Endodermal cell (in vitro differentiated cells): ENCODE data around the gene DOCK8. TPM values are rescaled to one million over a fixed set of nuclear protein-coding genes. Genes with fewer than 3 reads are reported as not detected.
"Not testable (repeated sequence)": the region's sequence is repeated elsewhere in the genome, so short reads cannot be mapped to it uniquely, and the experiment has no call there.

Source experiments
- DNase-seq: peaks from one replicate; pipeline ENCODE4 v3.0.0-alpha.2; 2017
- H3K27ac ChIP-seq: 2 replicates; pipeline ENCODE4 v1.5.1; 2013; ENCODE audit warnings: mild to moderate bottlenecking, low read depth, low read length, moderate library complexity
- H3K27me3 ChIP-seq: 2 replicates; pipeline ENCODE4 v1.6.1; 2013; ENCODE audit warnings: mild to moderate bottlenecking, low read length, moderate library complexity; ENCODE audit not compliant: insufficient read depth, control insufficient read depth, poor library complexity, severe bottlenecking
- H3K36me3 ChIP-seq: 2 replicates; pipeline ENCODE4 v1.7.0; 2013; ENCODE audit warnings: mild to moderate bottlenecking, low read length, moderate library complexity; ENCODE audit not compliant: control insufficient read depth, insufficient read depth
- H3K4me1 ChIP-seq: one replicate; pipeline ENCODE4 v1.7.0; 2013; ENCODE audit warnings: low read length; ENCODE audit not compliant: control insufficient read depth, insufficient read depth
- H3K4me3 ChIP-seq: 2 replicates; pipeline ENCODE4 v1.5.1; 2013; ENCODE audit warnings: mild to moderate bottlenecking, low read length, moderate library complexity
- H3K9ac ChIP-seq: 2 replicates; pipeline ENCODE4 v1.6.1; 2013; ENCODE audit warnings: mild to moderate bottlenecking, low read length, moderate library complexity; ENCODE audit not compliant: poor library complexity, severe bottlenecking; ENCODE audit errors: extremely low read depth
- H3K9me3 ChIP-seq: 2 replicates; pipeline ENCODE4 v1.6.1; 2013; ENCODE audit warnings: mild to moderate bottlenecking, low read length, moderate library complexity; ENCODE audit not compliant: control insufficient read depth
- H3K27ac Mint-ChIP-seq: 2 replicates; pipeline ENCODE4 v1.8.0; 2020; ENCODE audit warnings: mixed read lengths
- H3K27me3 Mint-ChIP-seq: 2 replicates; pipeline ENCODE4 v1.8.0; 2021; ENCODE audit warnings: mild to moderate bottlenecking, mixed read lengths; ENCODE audit not compliant: insufficient read depth
- H3K36me3 Mint-ChIP-seq: 2 replicates; pipeline ENCODE4 v1.8.0; 2020; ENCODE audit warnings: low read depth, mixed read lengths
- H3K4me1 Mint-ChIP-seq: 2 replicates; pipeline ENCODE4 v1.8.0; 2020; ENCODE audit warnings: mixed read lengths
- H3K4me3 Mint-ChIP-seq: 2 replicates; pipeline ENCODE4 v1.8.0; 2020; ENCODE audit warnings: mild to moderate bottlenecking, moderate library complexity, mixed read lengths
- H3K9me3 Mint-ChIP-seq: 2 replicates; pipeline ENCODE4 v1.8.0; 2020; ENCODE audit warnings: mild to moderate bottlenecking, mixed read lengths
- WGBS, 2 experiments: methylation state at CpG; one replicate each; pipeline versions ENCODE4 v1.1.5 to v1.1.7; 2013; ENCODE audit warnings: missing lambda C conversion rate in 2 of 2, mixed read lengths in 1 of 2; ENCODE audit not compliant: insufficient coverage in 1 of 2, insufficient read length in 1 of 2; 5-methylcytosine and 5-hydroxymethylcytosine counted together
- total RNA-seq, 2 donors: library from RNA; stranded (reverse); fragmentation: NEBNext Ultra II Directional in 1 of 2; extraction: Animal tissue kit (Norgen Biotek cat#: 25700) in 1 of 2; gene quantifications; 2 replicates in 1 of 2; 3 replicates in 1 of 2; pipeline ENCODE4 v1.2.1, GENCODE V29; 2021
- TF ChIP-seq, protein P1 (sequence below): fragments of 200-600 bp; sonication (generic); conservative IDR thresholded peaks from 2 replicates; pipeline ENCODE4 v1.5.0; 2021; ENCODE audit warnings: antibody characterized with exemption, mild to moderate bottlenecking

Gene DOCK8
- total RNA-seq, 2 donors from 2014 or later, result 26.9 to 28.1 TPM

DNA sequence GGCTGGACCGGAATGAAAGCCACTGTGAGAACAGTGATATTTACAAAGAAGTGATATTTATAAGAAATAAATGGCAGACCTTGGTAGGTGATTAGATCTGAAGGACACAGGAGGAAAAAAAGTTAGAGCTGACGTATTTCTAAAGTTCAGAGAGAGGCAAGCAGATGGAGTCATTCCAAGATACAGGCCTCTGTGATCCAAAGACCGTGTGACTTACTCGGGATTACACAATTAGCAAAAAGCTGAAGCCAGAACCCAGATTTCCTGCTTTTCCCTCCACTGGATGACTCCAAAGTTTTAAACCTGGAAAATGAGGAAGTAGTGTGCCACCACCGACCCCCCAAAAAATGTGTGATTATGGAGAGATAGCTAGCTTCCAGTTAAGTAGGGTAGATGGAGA is 3.1 kb upstream of the DOCK8 start:
- no peak overlapping the region for H3K27ac ChIP-seq
- no peak overlapping the region for H3K4me3 ChIP-seq
- H3K27me3 ChIP-seq, result peaks cover 7% of the 10 kb centered on the region
- Mint-ChIP-seq H3K36me3 (no peaks in the 10 kb centered on the region), H3K27me3 (peaks cover 15% of the 10 kb centered on the region), H3K4me3 (no peak overlapping the region), H3K4me1 (peaks cover 7% of the 10 kb centered on the region), H3K27ac (no peak overlapping the region), H3K9me3 (peaks cover 2% of the 10 kb centered on the region)
- H3K9me3 ChIP-seq, result no peaks in the 10 kb centered on the region
- H3K9ac ChIP-seq, result no peak overlapping the region
- TF ChIP-seq, protein P1, sequence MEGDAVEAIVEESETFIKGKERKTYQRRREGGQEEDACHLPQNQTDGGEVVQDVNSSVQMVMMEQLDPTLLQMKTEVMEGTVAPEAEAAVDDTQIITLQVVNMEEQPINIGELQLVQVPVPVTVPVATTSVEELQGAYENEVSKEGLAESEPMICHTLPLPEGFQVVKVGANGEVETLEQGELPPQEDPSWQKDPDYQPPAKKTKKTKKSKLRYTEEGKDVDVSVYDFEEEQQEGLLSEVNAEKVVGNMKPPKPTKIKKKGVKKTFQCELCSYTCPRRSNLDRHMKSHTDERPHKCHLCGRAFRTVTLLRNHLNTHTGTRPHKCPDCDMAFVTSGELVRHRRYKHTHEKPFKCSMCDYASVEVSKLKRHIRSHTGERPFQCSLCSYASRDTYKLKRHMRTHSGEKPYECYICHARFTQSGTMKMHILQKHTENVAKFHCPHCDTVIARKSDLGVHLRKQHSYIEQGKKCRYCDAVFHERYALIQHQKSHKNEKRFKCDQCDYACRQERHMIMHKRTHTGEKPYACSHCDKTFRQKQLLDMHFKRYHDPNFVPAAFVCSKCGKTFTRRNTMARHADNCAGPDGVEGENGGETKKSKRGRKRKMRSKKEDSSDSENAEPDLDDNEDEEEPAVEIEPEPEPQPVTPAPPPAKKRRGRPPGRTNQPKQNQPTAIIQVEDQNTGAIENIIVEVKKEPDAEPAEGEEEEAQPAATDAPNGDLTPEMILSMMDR, result no peak
- DNase-seq, result no peak
- no peaks in the 10 kb centered on the region for H3K36me3 ChIP-seq
- WGBS, 2 experiments, result 72 to 93% methylated on average over 3 to 5 of the region's 5 CpGs
- H3K4me1 ChIP-seq, result no peaks in the 10 kb centered on the region

DNA sequence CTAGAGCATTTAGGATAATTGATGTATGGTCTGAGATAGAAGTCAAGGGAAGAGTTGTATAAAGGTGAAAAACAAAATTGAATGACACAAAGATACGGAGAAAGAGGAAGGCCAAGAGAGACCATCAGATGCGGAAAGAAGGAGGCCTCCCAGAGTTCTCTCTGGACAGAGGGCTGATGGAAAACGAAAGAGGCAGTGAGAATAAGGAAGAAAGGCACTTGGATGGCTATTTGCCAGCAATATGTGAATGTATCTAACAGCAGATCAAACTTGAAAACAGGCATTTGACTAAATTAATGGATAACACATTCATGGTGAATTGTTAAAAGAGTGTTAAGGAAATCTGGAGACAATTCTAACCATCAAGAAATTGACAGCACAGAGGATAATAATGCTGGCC is 2.4 kb upstream of the DOCK8 start:
- H3K27me3 ChIP-seq, result peaks cover 7% of the 10 kb centered on the region
- H3K27ac Mint-ChIP-seq, result no peak overlapping the region
- 88 to 93% methylated on average over 3 of the region's 3 CpGs for WGBS, 2 experiments

GRCh38 chr9:213901-214300 is 764 bp upstream of the DOCK8 start:
- not testable (repeated sequence) for H3K9ac ChIP-seq, DNase-seq, H3K9me3 Mint-ChIP-seq, H3K4me1 ChIP-seq, H3K9me3 ChIP-seq, H3K27ac ChIP-seq, H3K36me3 Mint-ChIP-seq, H3K36me3 ChIP-seq, H3K27ac Mint-ChIP-seq, H3K27me3 ChIP-seq
- Mint-ChIP-seq H3K4me3 (peak overlapping the region; percentile 67), H3K27me3 (peaks cover 18% of the 10 kb centered on the region), H3K4me1 (peaks cover 20% of the 10 kb centered on the region)
- 96 to 97% methylated on average over 7 to 24 of the region's 24 CpGs for WGBS, 2 experiments
- H3K4me3 ChIP-seq, result peak overlapping the region; percentile 80

More for the DNA sequence above, 2.4 kb upstream of the DOCK8 start:
- no peaks in the 10 kb centered on the region for H3K36me3 Mint-ChIP-seq
- H3K9ac ChIP-seq, result no peak overlapping the region
- H3K27ac ChIP-seq, result no peak overlapping the region
- H3K9me3 Mint-ChIP-seq, result peaks cover 2% of the 10 kb centered on the region
- peaks cover 18% of the 10 kb centered on the region for H3K27me3 Mint-ChIP-seq
- H3K4me1 ChIP-seq, result no peaks in the 10 kb centered on the region
- H3K4me3 Mint-ChIP-seq, result no peak overlapping the region
- H3K4me1 Mint-ChIP-seq, result peaks cover 14% of the 10 kb centered on the region
- DNase-seq, result no peak
- no peak overlapping the region for H3K4me3 ChIP-seq
- no peaks in the 10 kb centered on the region for H3K9me3 ChIP-seq
- no peaks in the 10 kb centered on the region for H3K36me3 ChIP-seq
- TF ChIP-seq, protein P1, result no peak

DNA sequence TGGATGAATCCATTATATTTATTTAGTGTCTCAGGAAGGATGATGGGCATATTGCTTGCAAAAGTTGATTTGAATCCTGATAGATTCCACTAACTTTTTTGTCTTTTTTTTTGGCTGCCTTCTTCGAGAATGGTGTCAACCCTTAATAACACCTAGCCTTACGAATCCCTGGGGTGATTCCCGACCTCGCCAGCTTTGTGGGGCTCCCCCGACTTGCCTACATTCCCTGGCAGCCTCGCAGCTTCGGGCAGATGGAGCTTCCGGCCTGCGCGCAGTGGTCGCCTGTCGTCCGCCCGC is 366 bp upstream of the DOCK8 start:
- DNase-seq, result no peak
- Histone ChIP-seq H3K4me3 (peak overlapping the region; percentile 80), H3K4me1 (no peaks in the 10 kb centered on the region), H3K9me3 (no peaks in the 10 kb centered on the region), H3K27me3 (peaks cover 7% of the 10 kb centered on the region), H3K36me3 (no peaks in the 10 kb centered on the region), H3K9ac (peak overlapping the region; percentile 58), H3K27ac (no peak overlapping the region)
- Mint-ChIP-seq H3K4me3 (peak overlapping the region; percentile 67), H3K4me1 (peaks cover 20% of the 10 kb centered on the region), H3K27me3 (peaks cover 18% of the 10 kb centered on the region), H3K36me3 (no peaks in the 10 kb centered on the region), H3K27ac (no peak overlapping the region), H3K9me3 (peaks cover 2% of the 10 kb centered on the region)
- TF ChIP-seq, protein P1, result no peak
- WGBS, 2 experiments, result 13 to 16% methylated on average over 7 to 14 of the region's 14 CpGs
